A549 (cell line): ENCODE measurements around the gene EPHB1. TPM values are rescaled to one million over a fixed set of nuclear protein-coding genes. Genes with fewer than 3 reads are reported as not detected.

Experiments
- ATAC-seq, 2 experiments: fragments of 200-7000 bp in 1 of 2; fragments of >200 bp in 1 of 2; cut with Nextera tagmentation in 1 of 2; cut with Tn5 transposase in 1 of 2; 3 replicates each; pipeline versions ENCODE4 v1.8.0 to v1.9.1; 2018 to 2020; ENCODE audit warnings: mild to moderate bottlenecking in 1 of 2, moderate library complexity in 1 of 2
- CTCF ChIA-PET: fragments of 300-600 bp; sonication (Branson Sonifier 250); formaldehyde crosslinking; extraction: SDS; loops from one replicate; lab custom pipeline; 2021; ENCODE audit warnings: antibody characterized with exemption, inconsistent platforms; lab: Yijun Ruan, JAX
- POLR2A ChIA-PET: fragments of 350-600 bp; formaldehyde crosslinking; extraction: SDS; loops from one replicate; lab custom pipeline; 2021; ENCODE audit warnings: antibody characterized with exemption, inconsistent platforms; lab: Yijun Ruan, JAX
- DNase-seq, 2 experiments: peaks; one replicate each; pipeline versions ENCODE4 v3.0.0 to v3.0.0-alpha.2; 2011 to 2016; ENCODE audit warnings: low read depth in 1 of 2, low spot score in 1 of 2
- FAIRE-seq: peaks from 2 replicates; lab custom pipeline; 2011; peaks lifted over from hg19 to GRCh38; lab: Jason Lieb, UNC
- H3K27ac ChIP-seq, 2 experiments: fragments of >200 bp; sonication (Bioruptor Twin); formaldehyde crosslinking; 3 replicates each; pipeline ENCODE4 v1.5.1; 2016 to 2017
- H3K4me1 ChIP-seq: fragments of >200 bp; sonication (Bioruptor Twin); formaldehyde crosslinking; 3 replicates; pipeline ENCODE4 v1.6.1; 2016
- H3K4me2 ChIP-seq: fragments of >200 bp; sonication (Bioruptor Twin); formaldehyde crosslinking; 3 replicates; pipeline ENCODE4 v1.6.1; 2016
- H3K4me3 ChIP-seq: fragments of >200 bp; sonication (Bioruptor Twin); formaldehyde crosslinking; 3 replicates; pipeline ENCODE4 v1.5.1; 2016
- H3K9me3 ChIP-seq: fragments of >200 bp; sonication (Bioruptor Twin); formaldehyde crosslinking; 3 replicates; pipeline ENCODE4 v1.6.1; 2016
- BHLHE40 ChIP-seq: IDR thresholded peaks from 2 replicates; pipeline ENCODE4 v1.6.1; 2012; ENCODE audit warnings: low read depth, low read length, inconsistent platforms
- CBX2 ChIP-seq: fragments of 200-600 bp; sonication (generic); IDR thresholded peaks from 2 replicates; pipeline ENCODE4 v1.6.1; 2016; ENCODE audit warnings: low read depth, mild to moderate bottlenecking, borderline replicate concordance
- CEBPB ChIP-seq, 2 experiments: fragments of >200 bp in 1 of 2; sonication (Bioruptor Twin) in 1 of 2; formaldehyde crosslinking in 1 of 2; IDR thresholded peaks; 2 replicates each; pipeline ENCODE4 v1.6.1; 2012 to 2016
- FOSL2 ChIP-seq, 2 experiments: fragments of 450-650 bp in 1 of 2; fragments of >200 bp in 1 of 2; sonication (Bioruptor Twin) in 1 of 2; formaldehyde crosslinking; IDR thresholded peaks; 2 replicates each; pipeline versions ENCODE4 v1.5.0 to v1.6.1; 2016 to 2020; ENCODE audit warnings: mild to moderate bottlenecking in 1 of 2, moderate library complexity in 1 of 2
- HDAC2 ChIP-seq: fragments of 200-600 bp; sonication (generic); IDR thresholded peaks from 2 replicates; pipeline ENCODE4 v1.6.1; 2016
- HEYL ChIP-seq: fragments of 250-450 bp; sonication (Bioruptor Pico); IDR thresholded peaks from 2 replicates; pipeline ENCODE4 v1.8.0; 2021; ENCODE audit warnings: mild to moderate bottlenecking, moderate library complexity
- HOXA7 ChIP-seq: fragments of 250-450 bp; sonication (Bioruptor Pico); IDR thresholded peaks from 2 replicates; pipeline ENCODE4 v1.5.0; 2020; ENCODE audit warnings: mild to moderate bottlenecking, moderate library complexity
- HOXB13 ChIP-seq: fragments of 250-450 bp; sonication (Bioruptor Pico); IDR thresholded peaks from 2 replicates; pipeline ENCODE4 v1.5.0; 2020; ENCODE audit warnings: low read depth, mild to moderate bottlenecking, moderate library complexity
- JUN ChIP-seq, 2 experiments: fragments of >200 bp; sonication (Bioruptor Twin); formaldehyde crosslinking; IDR thresholded peaks; 2 replicates in 1 of 2; 3 replicates in 1 of 2; pipeline ENCODE4 v1.6.1; 2016 to 2017
- KDM1A ChIP-seq: fragments of 200-600 bp; sonication (generic); IDR thresholded peaks from 2 replicates; pipeline ENCODE4 v1.6.1; 2016; ENCODE audit warnings: low read depth, mild to moderate bottlenecking
- MAX ChIP-seq: IDR thresholded peaks from 2 replicates; pipeline ENCODE4 v1.6.1; 2012
- MYC ChIP-seq: IDR thresholded peaks from 2 replicates; pipeline ENCODE4 v1.6.1; 2012; ENCODE audit warnings: mild to moderate bottlenecking, inconsistent platforms, low read length, improper control_type of control experiment, borderline replicate concordance
- NFE2L2 ChIP-seq: fragments of 150-350 bp; conservative IDR thresholded peaks from 2 replicates; pipeline ENCODE4 v1.6.1; 2014; ENCODE audit warnings: low read length
- NPAS2 ChIP-seq: fragments of 250-450 bp; sonication (Bioruptor Pico); IDR thresholded peaks from 2 replicates; pipeline ENCODE4 v1.8.0; 2022; ENCODE audit warnings: mild to moderate bottlenecking, moderate library complexity, borderline replicate concordance
- NR3C1 ChIP-seq: fragments of >200 bp; sonication (Bioruptor Twin); formaldehyde crosslinking; IDR thresholded peaks from 3 replicates; pipeline ENCODE4 v1.6.1; 2017
- PBX3 ChIP-seq: IDR thresholded peaks from 2 replicates; pipeline ENCODE4 v1.6.1; 2012
- PHF8 ChIP-seq: fragments of 200-600 bp; sonication (generic); IDR thresholded peaks from 2 replicates; pipeline ENCODE4 v1.6.1; 2016; ENCODE audit warnings: low read depth, mild to moderate bottlenecking, antibody characterized with exemption, moderate library complexity, borderline replicate concordance
- RAD21 ChIP-seq, 2 experiments: fragments of >200 bp in 1 of 2; sonication (Bioruptor Twin) in 1 of 2; formaldehyde crosslinking in 1 of 2; IDR thresholded peaks in 1 of 2; conservative IDR thresholded peaks in 1 of 2; 2 replicates in 1 of 2; 3 replicates in 1 of 2; pipeline ENCODE4 v1.6.1; 2012 to 2018; ENCODE audit warnings: inconsistent platforms in 1 of 2
- RARB ChIP-seq: fragments of 250-450 bp; sonication (Bioruptor Pico); IDR thresholded peaks from 2 replicates; pipeline ENCODE4 v1.8.0; 2021; ENCODE audit warnings: mild to moderate bottlenecking, moderate library complexity
- RCOR1 ChIP-seq: fragments of 150-350 bp; IDR thresholded peaks from 2 replicates; pipeline ENCODE4 v1.6.1; 2014; ENCODE audit warnings: antibody characterized with exemption, low read length, low read depth
- RNF2 ChIP-seq: fragments of 200-600 bp; sonication (generic); IDR thresholded peaks from 2 replicates; pipeline ENCODE4 v1.6.1; 2016; ENCODE audit warnings: low read depth, mild to moderate bottlenecking, antibody characterized with exemption, moderate library complexity, borderline replicate concordance
- SREBF2 ChIP-seq: fragments of 450-650 bp; IDR thresholded peaks from 2 replicates; pipeline ENCODE4 v1.6.1; 2014; ENCODE audit warnings: mild to moderate bottlenecking, moderate library complexity
- TFCP2L1 ChIP-seq: fragments of 250-450 bp; sonication (Bioruptor Pico); IDR thresholded peaks from 2 replicates; pipeline ENCODE4 v1.5.0; 2021; ENCODE audit warnings: mild to moderate bottlenecking
- ZC3H11A ChIP-seq: fragments of 450-650 bp; IDR thresholded peaks from 2 replicates; pipeline ENCODE4 v1.6.1; 2014; ENCODE audit warnings: antibody characterized with exemption, mild to moderate bottlenecking
- ZFP36 ChIP-seq: fragments of 450-650 bp; IDR thresholded peaks from 2 replicates; pipeline ENCODE4 v1.6.1; 2014; ENCODE audit warnings: borderline replicate concordance; ENCODE audit not compliant: partially characterized antibody
- ZSCAN20 ChIP-seq: fragments of 250-450 bp; sonication (Bioruptor Pico); IDR thresholded peaks from 2 replicates; pipeline ENCODE4 v1.8.0; 2022; ENCODE audit warnings: mild to moderate bottlenecking, moderate library complexity
- WGBS: methylation state at CpG from one replicate; pipeline ENCODE4 v1.1.6; 2017; ENCODE audit errors: missing lambda C conversion rate; 5-methylcytosine and 5-hydroxymethylcytosine counted together
- polyA plus RNA-seq, 4 experiments: library from polyadenylated mRNA; depleted of rRNA in 3 of 4; stranded (reverse); fragments of >200 nt; fragmentation: RNase III in 1 of 4; extraction: RNeasy Plus Mini Kit Qiagen cat#74134 plus additional on column Dnase treatment in 1 of 4; gene quantifications; 2 replicates in 3 of 4; 3 replicates in 1 of 4; pipeline ENCODE4 v1.2.3, GENCODE V29; 2011 to 2017
- TF ChIP-seq, protein P1 (sequence below): fragments of 450-650 bp; IDR thresholded peaks from 2 replicates; pipeline ENCODE4 v1.6.1; 2014; ENCODE audit warnings: antibody characterized with exemption
- TF ChIP-seq, protein P2 (sequence below): fragments of 250-450 bp; sonication (Bioruptor Pico); IDR thresholded peaks from 2 replicates; pipeline ENCODE4 v1.5.0; 2020; ENCODE audit warnings: low read depth, mild to moderate bottlenecking, moderate library complexity

The EPHB1 gene
- polyA plus RNA-seq, 2 of the 4 experiments (the other 2 are of a cell fraction) = 0.18 to 0.21 TPM

DNA sequence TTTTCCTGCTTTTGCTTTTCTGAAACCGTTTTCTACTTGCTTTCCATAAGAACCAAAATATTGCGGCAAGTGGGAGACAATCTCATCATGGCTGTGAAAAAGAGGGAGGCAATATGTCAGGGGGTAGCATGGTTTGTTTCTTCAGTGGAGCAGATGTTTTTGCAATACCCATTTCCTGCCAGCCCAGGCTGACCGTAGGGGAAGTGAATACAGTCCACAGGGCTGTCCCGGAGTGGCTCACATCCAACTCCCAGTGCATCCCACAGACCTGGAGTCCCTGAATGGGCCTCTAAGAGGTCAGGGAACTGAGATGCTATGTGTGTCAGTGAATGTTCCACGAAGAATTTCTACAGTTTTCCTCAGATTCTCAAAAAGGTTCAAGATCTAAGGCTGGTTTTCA, 69.6 kb downstream of the EPHB1 start:
- Histone ChIP-seq H3K27ac (no peak overlapping the region), H3K4me2 (no peak overlapping the region), H3K4me1 (no peaks in the 10 kb centered on the region), H3K4me3 (no peak overlapping the region), H3K9me3 (no peaks in the 10 kb centered on the region)
- no peak for DNase-seq
- ChIA-PET POLR2A (no interaction called here), CTCF (no interaction called here)
- 29% methylated on average over 5 of the region's 5 CpGs for WGBS
- ATAC-seq = no peak
- no peak for TF ChIP-seq JUN (IDR thresholded peaks at IDR 0.05)
- no peak for TF ChIP-seq CBX2
- FAIRE-seq = no peak

DNA sequence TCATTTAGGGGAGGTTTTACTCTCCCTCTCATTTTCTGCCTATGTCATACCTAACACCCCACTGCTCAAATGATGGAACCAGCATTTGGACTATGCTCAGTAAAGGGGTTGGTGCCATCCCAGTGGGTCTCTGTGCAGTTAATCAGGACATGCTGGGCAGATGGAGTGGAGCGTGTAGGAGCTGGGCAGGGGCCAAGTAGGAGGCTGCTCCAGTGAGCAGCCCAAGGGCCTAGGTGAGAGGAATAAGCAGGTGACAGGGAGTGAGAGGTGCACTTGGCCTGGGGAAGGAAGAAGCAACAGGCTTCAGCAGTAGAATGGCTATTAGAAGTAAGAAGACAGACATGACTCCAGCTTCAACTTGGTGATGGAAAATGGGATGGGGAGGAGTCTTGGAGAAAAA, 72.2 kb downstream of the EPHB1 start:
- no peak for ATAC-seq
- no peak for TF ChIP-seq HEYL (CRISPR knock-in tag)
- no peak for TF ChIP-seq FOSL2 (IDR thresholded peaks at IDR 0.05)
- no peak for TF ChIP-seq FOSL2 (CRISPR knock-in tag; IDR thresholded peaks at IDR 0.05)
- TF ChIP-seq, protein P1, sequence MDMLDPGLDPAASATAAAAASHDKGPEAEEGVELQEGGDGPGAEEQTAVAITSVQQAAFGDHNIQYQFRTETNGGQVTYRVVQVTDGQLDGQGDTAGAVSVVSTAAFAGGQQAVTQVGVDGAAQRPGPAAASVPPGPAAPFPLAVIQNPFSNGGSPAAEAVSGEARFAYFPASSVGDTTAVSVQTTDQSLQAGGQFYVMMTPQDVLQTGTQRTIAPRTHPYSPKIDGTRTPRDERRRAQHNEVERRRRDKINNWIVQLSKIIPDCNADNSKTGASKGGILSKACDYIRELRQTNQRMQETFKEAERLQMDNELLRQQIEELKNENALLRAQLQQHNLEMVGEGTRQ = no peak
- no peak for TF ChIP-seq SREBF2
- TF ChIP-seq PHF8 = no peak
- no peak for TF ChIP-seq RNF2
- no peak for TF ChIP-seq CBX2
- no peak for TF ChIP-seq MAX
- no peak for TF ChIP-seq NPAS2 (CRISPR knock-in tag)
- TF ChIP-seq HOXA7 (CRISPR knock-in tag) = no peak
- TF ChIP-seq HOXB13 (CRISPR knock-in tag) = no peak
- TF ChIP-seq PBX3 = no peak
- no peak for TF ChIP-seq NFE2L2
- TF ChIP-seq RCOR1 = no peak
- no peak for TF ChIP-seq CEBPB (IDR thresholded peaks at IDR 0.05)
- no peak for TF ChIP-seq NR3C1
- no peak for TF ChIP-seq ZFP36
- TF ChIP-seq MYC = no peak
- no peak for TF ChIP-seq JUN (IDR thresholded peaks at IDR 0.05)
- H3K4me1 ChIP-seq = no peaks in the 10 kb centered on the region
- no peak overlapping the region for H3K27ac ChIP-seq
- WGBS = 0% methylated on average over 1 of the region's 1 CpG
- FAIRE-seq = no peak
- no peaks in the 10 kb centered on the region for H3K9me3 ChIP-seq
- no peak overlapping the region for H3K4me2 ChIP-seq
- CTCF ChIA-PET = no interaction called here
- POLR2A ChIA-PET = no interaction called here
- DNase-seq = no peak
- no peak overlapping the region for H3K4me3 ChIP-seq

DNA sequence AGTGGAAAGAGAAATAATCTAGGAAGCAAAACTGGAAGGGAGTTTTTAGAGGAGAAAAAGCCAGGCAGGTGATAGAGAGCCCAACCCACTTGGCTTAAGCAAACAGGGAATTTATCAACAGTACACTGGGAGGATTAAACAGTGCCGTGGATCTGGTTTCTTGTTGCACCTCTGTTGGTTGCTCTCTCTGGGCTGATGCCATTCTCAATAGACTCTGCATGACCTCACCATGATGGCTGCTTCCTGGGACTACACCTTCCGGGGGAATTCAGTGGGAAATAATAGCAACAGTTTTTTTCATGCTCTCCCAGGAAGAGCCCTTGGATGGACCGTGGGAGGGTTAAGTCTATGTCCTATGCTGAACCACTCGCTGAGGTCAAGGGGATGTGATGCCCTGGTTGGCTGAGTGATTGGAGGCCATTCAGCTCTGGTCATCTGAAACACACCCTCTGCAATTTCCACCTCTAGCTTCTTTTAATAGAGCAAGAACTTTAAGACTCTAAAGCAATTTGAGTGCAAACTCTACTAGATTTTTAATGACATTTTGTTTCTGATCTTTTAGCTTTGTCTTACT, 74.2 kb downstream of the EPHB1 start:
- no peak for FAIRE-seq

More for the DNA sequence above, 74.2 kb downstream of the EPHB1 start:
- ATAC-seq = no peak
- Histone ChIP-seq H3K4me2 (no peak overlapping the region), H3K4me1 (no peaks in the 10 kb centered on the region), H3K9me3 (no peaks in the 10 kb centered on the region)
- CTCF ChIA-PET = interaction anchor here (0.5 kb wide), 1 partner anchor 1007 kb away, joined by 3 read pairs; no protein-coding TSS in a partner anchor
- TF ChIP-seq RARB (CRISPR knock-in tag) = no peak
- no peak for TF ChIP-seq HDAC2
- TF ChIP-seq TFCP2L1 (CRISPR knock-in tag) = no peak
- TF ChIP-seq, protein P2, sequence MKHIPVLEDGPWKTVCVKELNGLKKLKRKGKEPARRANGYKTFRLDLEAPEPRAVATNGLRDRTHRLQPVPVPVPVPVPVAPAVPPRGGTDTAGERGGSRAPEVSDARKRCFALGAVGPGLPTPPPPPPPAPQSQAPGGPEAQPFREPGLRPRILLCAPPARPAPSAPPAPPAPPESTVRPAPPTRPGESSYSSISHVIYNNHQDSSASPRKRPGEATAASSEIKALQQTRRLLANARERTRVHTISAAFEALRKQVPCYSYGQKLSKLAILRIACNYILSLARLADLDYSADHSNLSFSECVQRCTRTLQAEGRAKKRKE (CRISPR knock-in tag) = no peak
- TF ChIP-seq BHLHE40 = no peak
- TF ChIP-seq ZSCAN20 = no peak
- no peak for TF ChIP-seq RAD21 (conservative IDR thresholded peaks at IDR 0.05 in 1 of 2, IDR thresholded peaks at IDR 0.05 in 1 of 2)
- no peak for TF ChIP-seq PBX3
- TF ChIP-seq KDM1A = no peak
- no peak for TF ChIP-seq NFE2L2
- TF ChIP-seq ZC3H11A = no peak
- TF ChIP-seq, all 56 proteins: peak for 0
- no peak overlapping the region for H3K27ac ChIP-seq
- 21% methylated on average over 4 of the region's 4 CpGs for WGBS
- POLR2A ChIA-PET = no interaction called here
- no peak for DNase-seq
- H3K4me3 ChIP-seq = no peak overlapping the region
